Endothelial cell of umbilical vein (primary cell): ENCODE data around the gene PTPRD. TPM values are rescaled to one million over a fixed set of nuclear protein-coding genes. Genes with fewer than 3 reads are reported as not detected.

Experiments used
- BruUV-seq: library from RNA; stranded (reverse); fragments of 400-500 nt; replicated peaks from 2 replicates; lab custom pipeline; 2021; lab: Mats Ljungman, UMichigan
- CTCF ChIA-PET: fragments of 300-600, 350-600 bp; sonication (Branson Sonifier 250); formaldehyde crosslinking; loops from one replicate; lab custom pipeline; 2021; ENCODE audit warnings: antibody characterized with exemption, inconsistent platforms; lab: Charles Lee
- POLR2A ChIA-PET: fragments of 300-600, 350-600 bp; sonication (Branson Sonifier 250); formaldehyde crosslinking; loops from one replicate; lab custom pipeline; 2021; ENCODE audit warnings: antibody characterized with exemption, inconsistent platforms; lab: Charles Lee
- DNase-seq: peaks from one replicate; pipeline ENCODE4 v3.0.0-alpha.2; 2011; ENCODE audit warnings: low read depth, low spot score
- FAIRE-seq: peaks from 2 replicates; lab custom pipeline; 2011; peaks lifted over from hg19 to GRCh38; lab: Jason Lieb, UNC
- H2AFZ ChIP-seq: 2 replicates; pipeline ENCODE4 v1.6.0; 2012; ENCODE audit warnings: low read depth, low read length, control low read depth, inconsistent platforms
- H3K27ac ChIP-seq: 2 replicates; pipeline ENCODE4 v1.5.1; 2011; ENCODE audit warnings: low read depth, mild to moderate bottlenecking, control low read depth, low read length, moderate library complexity; ENCODE audit not compliant: insufficient read depth
- H3K27me3 ChIP-seq, 2 experiments: 2 replicates each; pipeline versions ENCODE4 v1.6.0 to v1.6.1; 2011; ENCODE audit warnings: low read length in 2 of 2, mixed read lengths in 1 of 2; ENCODE audit not compliant: control insufficient read depth in 2 of 2, insufficient read depth in 2 of 2
- H3K36me3 ChIP-seq, 2 experiments: 2 replicates in 1 of 2; 3 replicates in 1 of 2; pipeline ENCODE4 v1.5.1; 2011; ENCODE audit warnings: low read length in 2 of 2, mild to moderate bottlenecking in 1 of 2, moderate library complexity in 1 of 2; ENCODE audit not compliant: control insufficient read depth in 2 of 2, insufficient read depth in 2 of 2; ENCODE audit errors: extremely low read depth in 1 of 2
- H3K4me1 ChIP-seq: 3 replicates; pipeline ENCODE4 v1.5.1; 2011; ENCODE audit warnings: mild to moderate bottlenecking, low read length; ENCODE audit not compliant: control insufficient read depth, insufficient read depth; ENCODE audit errors: extremely low read depth
- H3K4me2 ChIP-seq: 2 replicates; pipeline ENCODE4 v1.6.1; 2011; ENCODE audit warnings: low read length, control low read depth, mixed read lengths; ENCODE audit not compliant: insufficient read depth
- H3K4me3 ChIP-seq, 3 experiments: fragments of 200-600 bp in 1 of 3; sonication (generic), shearing (Covaris generic) in 1 of 3; replicated peaks in 1 of 3; 2 replicates each; pipeline ENCODE4 v1.5.1; 2011 to 2016; ENCODE audit warnings: control low read depth in 3 of 3, low read length in 3 of 3, mild to moderate bottlenecking in 2 of 3, inconsistent platforms in 1 of 3, low read depth in 1 of 3, moderate library complexity in 1 of 3; ENCODE audit not compliant: insufficient read depth in 1 of 3
- H3K79me2 ChIP-seq: 2 replicates; pipeline ENCODE4 v1.6.0; 2012; ENCODE audit warnings: low read length, inconsistent platforms; ENCODE audit not compliant: control insufficient read depth, insufficient read depth
- H3K9ac ChIP-seq: replicated peaks from 2 replicates; pipeline ENCODE3; 2011; ENCODE audit warnings: low read length, control low read depth; ENCODE audit not compliant: insufficient read depth; ENCODE audit errors: extremely low read depth
- H3K9me1 ChIP-seq: replicated peaks from 3 replicates; pipeline ENCODE4 v1.6.0; 2011; ENCODE audit warnings: mild to moderate bottlenecking, low read length; ENCODE audit not compliant: control insufficient read depth, insufficient read depth; ENCODE audit errors: extremely low read depth
- H3K9me3 ChIP-seq: replicated peaks from 2 replicates; pipeline ENCODE4 v1.5.1; 2012; ENCODE audit warnings: low read length, inconsistent platforms; ENCODE audit not compliant: control insufficient read depth, insufficient read depth
- H4K20me1 ChIP-seq: replicated peaks from 2 replicates; pipeline ENCODE3; 2011; ENCODE audit warnings: mild to moderate bottlenecking, low read length; ENCODE audit not compliant: control insufficient read depth, insufficient read depth; ENCODE audit errors: extremely low read depth
- FOS ChIP-seq: IDR thresholded peaks from 2 replicates; pipeline ENCODE4 v1.6.1; 2011; ENCODE audit warnings: mild to moderate bottlenecking, low read length, moderate library complexity, borderline replicate concordance; ENCODE audit not compliant: insufficient read depth
- GATA2 ChIP-seq: IDR thresholded peaks from 2 replicates; pipeline ENCODE4 v1.7.0; 2011; ENCODE audit warnings: low read depth, mild to moderate bottlenecking, moderate library complexity, mixed read lengths, low read length; ENCODE audit not compliant: insufficient read length, insufficient read depth
- POLR2A ChIP-seq: IDR thresholded peaks from 2 replicates; pipeline ENCODE4 v1.6.1; 2012; ENCODE audit warnings: low read depth, mild to moderate bottlenecking, control low read depth, low read length
- dilution Hi-C: fragments of 300-500 bp; cut with MboI; formaldehyde crosslinking; loops from one replicate; pipeline ENCODE4 v1.15.0; 2019; ENCODE audit warnings: low sequenced_read_pairs; ENCODE audit not compliant: extremely low pct_ligation_motif_present
- intact Hi-C: fragments of 100-400 bp; cut with micrococcal nuclease; formaldehyde crosslinking; loops from one replicate; pipeline ENCODE4 v1.10.0; 2022
- polyA plus RNA-seq, 4 experiments: library from polyadenylated mRNA; depleted of rRNA in 3 of 4; stranded (reverse) in 3 of 4; unstranded in 1 of 4; fragments of >200 nt; gene quantifications; 2 replicates each; pipeline versions ENCODE4 v1.2.1 to v1.2.3, GENCODE V29; 2011 to 2012; ENCODE audit warnings: missing spikeins in 1 of 4
- total RNA-seq: library from RNA; stranded (reverse); gene quantifications from 2 replicates; pipeline ENCODE4 v1.2.3, GENCODE V29; 2021
- TF ChIP-seq, protein P1 (sequence below), 2 donors: IDR thresholded peaks; 1 replicate in 1 of 2; 2 replicates in 1 of 2; pipeline ENCODE4 v1.5.1; 2011; ENCODE audit warnings: low read length in 2 of 2, mild to moderate bottlenecking in 2 of 2, moderate library complexity in 2 of 2, control low read depth in 1 of 2, inconsistent platforms in 1 of 2, low read depth in 1 of 2; ENCODE audit not compliant: insufficient read depth in 1 of 2; ENCODE audit errors: extremely low read depth in 1 of 2
- TF ChIP-seq, protein P2 (sequence below): IDR thresholded peaks from 2 replicates; pipeline ENCODE4 v1.6.1; 2011; ENCODE audit not compliant: insufficient read depth, insufficient read length

Gene PTPRD
- total and polyA plus RNA-seq, 2 donors (not counting 3 experiments of a cell fraction or from before 2014, with no cell fraction given): 5.5 to 5.7 TPM

GRCh38 chr9:8600914-8601680 is 2011.7 kb downstream of the PTPRD start:
- Histone ChIP-seq H3K9me3 (no peaks in the 10 kb centered on the region), H3K27me3 (no peaks in the 10 kb centered on the region), H3K4me3 (no peak overlapping the region), H4K20me1 (no peaks in the 10 kb centered on the region), H3K79me2 (no peaks in the 10 kb centered on the region), H3K36me3 (no peaks in the 10 kb centered on the region), H2AFZ (no peak overlapping the region), H3K9ac (no peak overlapping the region), H3K27ac (no peak overlapping the region), H3K4me1 (no peaks in the 10 kb centered on the region), H3K9me1 (no peaks in the 10 kb centered on the region), H3K4me2 (no peak overlapping the region)
- DNase-seq: no peak
- ChIA-PET POLR2A (no interaction called here), CTCF (no interaction called here)
- no peak for FAIRE-seq
- TF ChIP-seq, protein P1, sequence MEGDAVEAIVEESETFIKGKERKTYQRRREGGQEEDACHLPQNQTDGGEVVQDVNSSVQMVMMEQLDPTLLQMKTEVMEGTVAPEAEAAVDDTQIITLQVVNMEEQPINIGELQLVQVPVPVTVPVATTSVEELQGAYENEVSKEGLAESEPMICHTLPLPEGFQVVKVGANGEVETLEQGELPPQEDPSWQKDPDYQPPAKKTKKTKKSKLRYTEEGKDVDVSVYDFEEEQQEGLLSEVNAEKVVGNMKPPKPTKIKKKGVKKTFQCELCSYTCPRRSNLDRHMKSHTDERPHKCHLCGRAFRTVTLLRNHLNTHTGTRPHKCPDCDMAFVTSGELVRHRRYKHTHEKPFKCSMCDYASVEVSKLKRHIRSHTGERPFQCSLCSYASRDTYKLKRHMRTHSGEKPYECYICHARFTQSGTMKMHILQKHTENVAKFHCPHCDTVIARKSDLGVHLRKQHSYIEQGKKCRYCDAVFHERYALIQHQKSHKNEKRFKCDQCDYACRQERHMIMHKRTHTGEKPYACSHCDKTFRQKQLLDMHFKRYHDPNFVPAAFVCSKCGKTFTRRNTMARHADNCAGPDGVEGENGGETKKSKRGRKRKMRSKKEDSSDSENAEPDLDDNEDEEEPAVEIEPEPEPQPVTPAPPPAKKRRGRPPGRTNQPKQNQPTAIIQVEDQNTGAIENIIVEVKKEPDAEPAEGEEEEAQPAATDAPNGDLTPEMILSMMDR (IDR thresholded peaks at IDR 0.05; ENCODE audit: extremely low read depth in 1 of 2, insufficient read depth in 1 of 2, low read depth in 1 of 2, low read length in 2 of 2): no peak
- TF ChIP-seq POLR2A: no peak
- TF ChIP-seq GATA2: no peak
- TF ChIP-seq FOS: no peak
- TF ChIP-seq, protein P2, sequence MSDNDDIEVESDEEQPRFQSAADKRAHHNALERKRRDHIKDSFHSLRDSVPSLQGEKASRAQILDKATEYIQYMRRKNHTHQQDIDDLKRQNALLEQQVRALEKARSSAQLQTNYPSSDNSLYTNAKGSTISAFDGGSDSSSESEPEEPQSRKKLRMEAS: no peak
- dilution Hi-C loops: no loop called here
- BruUV-seq: no TSS peak
- intact Hi-C loops: no loop called here
